ENCODE measurements around the gene UCHL3. TPM values are rescaled to one million over a fixed set of nuclear protein-coding genes. Genes with fewer than 3 reads are reported as not detected.

UCHL3 gene
- total and polyA plus RNA-seq, 2 of the 4 experiments (the other 2 are of a cell fraction) = 63.8 to 68.3 TPM

- intact Hi-C loops (cut with micrococcal nuclease) (no loop called here), in situ Hi-C loops (cut with MboI; ENCODE audit: low sequenced_read_pairs) (no loop called here), dilution Hi-C loops (cut with HindIII; ENCODE audit: low sequenced_read_pairs, unreplicated experiment) (no loop called here)
- no CpG with 5 or more reads among the region's 3 CpGs for WGBS, 2 experiments (ENCODE audit: extremely low coverage in 2 of 2, insufficient read length in 1 of 2)
- H2BK15ac ChIP-seq (ENCODE audit: low read depth, low read length) = no peak overlapping the region
- H3K27ac ChIP-seq (ENCODE audit: insufficient read depth, low read length) = no peak overlapping the region
- H3K4ac ChIP-seq (ENCODE audit: low read depth, low read length) = no peak overlapping the region
- no peak overlapping the region for H2AK5ac ChIP-seq (ENCODE audit: low read depth, low read length)
- no peak overlapping the region for H3K56ac ChIP-seq (ENCODE audit: extremely low read depth, insufficient read depth, low read length)
- H2BK5ac ChIP-seq (ENCODE audit: low read depth, low read length, poor library complexity, severe bottlenecking) = no peak overlapping the region
- H4K5ac ChIP-seq (ENCODE audit: low read depth, low read length) = no peak overlapping the region
- CTCF ChIA-PET = no interaction called here
- H3K36me3 ChIP-seq (ENCODE audit: control insufficient read depth, insufficient read depth, low read length) = no peaks in the 10 kb centered on the region
- no peak overlapping the region for H2AK9ac ChIP-seq (replicated peaks; ENCODE audit: low read depth, low read length, poor library complexity)
- no peak overlapping the region for H3K9ac ChIP-seq (ENCODE audit: low read depth, low read length)
- no peak overlapping the region for H3K23ac ChIP-seq (ENCODE audit: low read depth, low read length)
- no peak overlapping the region for H4K91ac ChIP-seq (ENCODE audit: insufficient read depth, low read depth, low read length)
- H3K4me2 ChIP-seq (ENCODE audit: low read depth, low read length) = no peak overlapping the region
- H4K20me1 ChIP-seq (ENCODE audit: insufficient read depth, low read length) = no peaks in the 10 kb centered on the region
- peaks cover 1% of the 10 kb centered on the region; the same call in 1 of the 2 replicates for H3K9me3 ChIP-seq (ENCODE audit: control insufficient read depth, insufficient read depth, low read length)
- no peak overlapping the region for H2AFZ ChIP-seq (replicated peaks; ENCODE audit: low read length, poor library complexity)
- no peaks in the 10 kb centered on the region for H3K27me3 ChIP-seq (ENCODE audit: control insufficient read depth, insufficient read depth, low read length)
- POLR2A ChIA-PET (ENCODE audit: unreplicated experiment) = interaction anchor here (0.7 kb wide), 1 partner anchor 121 kb away, joined by 4 read pairs; no protein-coding TSS in a partner anchor
- BruUV-seq (replicated peaks) = no TSS peak
- H3K4me1 ChIP-seq (ENCODE audit: control insufficient read depth, insufficient read depth, low read length) = no peaks in the 10 kb centered on the region
- no peak overlapping the region for H4K8ac ChIP-seq (ENCODE audit: low read depth in 2 of 2, low read length in 2 of 2)
- no peaks in the 10 kb centered on the region for H3K79me1 ChIP-seq (ENCODE audit: low read depth in 1 of 2, low read length in 2 of 2)
- no peaks in the 10 kb centered on the region for H3K9me1 ChIP-seq (ENCODE audit: insufficient read depth, low read length)
- no peak overlapping the region for H3K14ac ChIP-seq (replicated peaks; ENCODE audit: low read depth, low read length)
- DNase-seq (peak; percentile 56), ATAC-seq (ENCODE audit: low read depth) (no peak)
- H2BK20ac ChIP-seq (ENCODE audit: low read depth, low read length) = no peak overlapping the region
- TF ChIP-seq MAFK (IDR thresholded peaks at IDR 0.05; ENCODE audit: low read depth, low read length) (peak; percentile 80), NFE2L2 (IDR thresholded peaks at IDR 0.05; ENCODE audit: low read depth, low read length) (no peak)
- no peak overlapping the region for H2BK120ac ChIP-seq (ENCODE audit: low read depth, low read length)
- H3K4me3 ChIP-seq (ENCODE audit: insufficient read depth, low read depth, low read length) = no peak overlapping the region
- H3K18ac ChIP-seq (ENCODE audit: low read depth, low read length) = no peak overlapping the region
Observed at GRCh38 chr13:75514080-75514995, 35.3 kb upstream of the UCHL3 start.
